Rectal smooth muscle tissue (tissue), 1 donor: ENCODE data around the gene MMP24.

ENCODE experiments used
- H3K27ac ChIP-seq: one replicate; pipeline ENCODE4 v1.7.0; 2013; ENCODE audit warnings: low read depth, low read length, inconsistent platforms
- H3K27me3 ChIP-seq: one replicate; pipeline ENCODE4 v1.7.0; 2013; ENCODE audit warnings: low read length; ENCODE audit not compliant: control insufficient read depth, insufficient read depth
- H3K36me3 ChIP-seq: one replicate; pipeline ENCODE4 v1.7.0; 2013; ENCODE audit warnings: low read length; ENCODE audit not compliant: control insufficient read depth, insufficient read depth
- H3K4me1 ChIP-seq: one replicate; pipeline ENCODE4 v1.7.0; 2013; ENCODE audit warnings: low read length; ENCODE audit not compliant: control insufficient read depth, insufficient read depth
- H3K4me3 ChIP-seq: one replicate; pipeline ENCODE4 v1.7.0; 2013; ENCODE audit warnings: low read length
- H3K9ac ChIP-seq: one replicate; pipeline ENCODE4 v1.7.0; 2013; ENCODE audit warnings: low read length

The MMP24 gene

DNA sequence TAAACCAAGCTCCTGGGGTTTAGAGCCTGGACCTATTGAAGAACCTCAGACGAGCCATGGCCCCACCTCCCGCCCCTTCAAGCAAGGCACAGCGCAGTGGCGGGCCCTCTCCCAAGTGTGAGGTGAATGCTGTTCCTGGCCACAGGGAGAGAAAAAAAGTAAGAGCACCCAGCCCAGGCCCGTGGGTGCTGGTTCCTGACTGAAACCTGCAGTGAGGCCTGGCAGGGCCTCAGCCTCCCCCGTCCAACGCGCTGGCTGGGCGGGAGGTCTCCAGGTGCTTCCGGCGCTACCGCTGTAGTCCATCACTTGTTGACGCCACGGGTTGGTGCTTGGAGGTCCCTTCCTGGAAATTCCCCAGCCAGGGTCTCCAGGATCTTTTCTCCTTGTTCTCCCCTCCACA is 71.2 kb downstream of the MMP24 start:
- Histone ChIP-seq H3K27ac (no peak overlapping the region), H3K4me3 (no peak overlapping the region), H3K9ac (no peak overlapping the region), H3K27me3 (peaks cover 2% of the 10 kb centered on the region), H3K36me3 (no peaks in the 10 kb centered on the region), H3K4me1 (no peaks in the 10 kb centered on the region)

GRCh38 chr20:35298264-35298663 is 71.8 kb downstream of the MMP24 start:
- H3K36me3 ChIP-seq = no peaks in the 10 kb centered on the region
- no peak overlapping the region for H3K4me3 ChIP-seq
- H3K4me1 ChIP-seq = peaks cover 2% of the 10 kb centered on the region
- H3K9ac ChIP-seq = no peak overlapping the region
- no peak overlapping the region for H3K27ac ChIP-seq
- peaks cover 2% of the 10 kb centered on the region for H3K27me3 ChIP-seq

DNA sequence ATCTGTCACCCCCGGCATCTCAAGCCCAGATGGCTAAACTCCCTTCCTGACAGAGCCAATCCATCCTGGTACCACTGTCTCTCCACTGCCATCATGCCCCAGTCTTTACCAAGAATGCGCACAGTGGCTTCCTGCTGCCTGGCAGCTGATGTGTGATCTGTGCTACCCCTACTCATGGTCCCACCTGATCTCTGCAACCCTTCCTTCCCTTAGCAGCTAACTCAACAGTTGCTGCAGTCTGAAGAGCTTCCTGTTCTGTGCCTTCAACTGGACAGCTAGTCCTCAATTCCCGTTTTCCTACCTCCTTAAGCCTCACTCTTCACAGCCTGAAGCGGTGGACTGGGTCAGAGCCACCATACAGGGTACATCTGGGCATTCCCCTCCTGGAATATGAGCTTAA is 73.3 kb downstream of the MMP24 start:
- peaks cover 2% of the 10 kb centered on the region for H3K4me1 ChIP-seq
- H3K4me3 ChIP-seq = no peak overlapping the region
- no peak overlapping the region for H3K27ac ChIP-seq
- no peaks in the 10 kb centered on the region for H3K27me3 ChIP-seq
- H3K36me3 ChIP-seq = no peaks in the 10 kb centered on the region
- H3K9ac ChIP-seq = no peak overlapping the region

DNA sequence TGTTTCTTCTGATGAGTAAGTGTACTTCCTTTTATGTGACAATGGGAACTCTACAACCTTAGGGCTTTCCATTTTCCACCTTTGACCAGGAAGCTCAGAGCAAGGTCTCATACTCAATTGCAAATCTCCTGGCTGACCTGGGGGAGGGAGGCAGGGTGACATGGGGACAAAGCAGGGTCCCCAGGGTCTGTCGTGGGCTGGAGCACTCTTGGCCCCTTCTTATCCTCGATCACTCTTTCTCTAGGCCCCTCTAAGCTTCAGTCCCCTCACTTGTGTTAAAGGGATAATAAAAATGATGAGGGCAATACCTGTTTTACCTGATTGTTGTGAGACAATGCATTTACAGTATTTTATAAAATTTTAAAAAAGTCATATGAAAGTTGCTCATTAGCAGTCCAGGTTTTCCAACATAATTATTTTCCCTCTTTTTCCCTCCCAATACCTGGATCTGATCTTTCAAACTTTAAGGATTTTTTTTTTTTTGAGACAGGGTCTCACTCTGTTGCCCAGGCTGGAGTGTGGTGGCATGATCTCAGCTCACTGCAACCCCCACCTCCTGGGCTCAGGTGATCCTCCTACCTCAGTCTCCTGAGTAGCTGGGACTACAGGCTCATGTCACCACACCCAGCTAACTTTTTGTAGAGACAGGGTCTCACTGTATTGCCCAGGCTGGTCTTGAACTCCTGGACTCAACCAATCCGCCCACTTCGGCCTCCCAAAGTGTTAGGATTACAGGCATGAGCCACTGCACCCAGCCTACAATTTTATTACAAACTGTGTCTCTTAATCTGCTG is 74.2 kb downstream of the MMP24 start:
- Histone ChIP-seq H3K4me1 (peaks cover 2% of the 10 kb centered on the region), H3K27ac (no peak overlapping the region), H3K27me3 (no peaks in the 10 kb centered on the region), H3K9ac (no peak overlapping the region), H3K36me3 (no peaks in the 10 kb centered on the region), H3K4me3 (no peak overlapping the region)

- no peak overlapping the region for H3K4me3 ChIP-seq
- peaks cover 3% of the 10 kb centered on the region for H3K4me1 ChIP-seq
- H3K27ac ChIP-seq = no peak overlapping the region
- no peaks in the 10 kb centered on the region for H3K27me3 ChIP-seq
- H3K36me3 ChIP-seq = no peaks in the 10 kb centered on the region
- H3K9ac ChIP-seq = no peak overlapping the region
These were observed 74.9 kb downstream of the MMP24 start for GRCh38 chr20:35301426-35301825.

DNA sequence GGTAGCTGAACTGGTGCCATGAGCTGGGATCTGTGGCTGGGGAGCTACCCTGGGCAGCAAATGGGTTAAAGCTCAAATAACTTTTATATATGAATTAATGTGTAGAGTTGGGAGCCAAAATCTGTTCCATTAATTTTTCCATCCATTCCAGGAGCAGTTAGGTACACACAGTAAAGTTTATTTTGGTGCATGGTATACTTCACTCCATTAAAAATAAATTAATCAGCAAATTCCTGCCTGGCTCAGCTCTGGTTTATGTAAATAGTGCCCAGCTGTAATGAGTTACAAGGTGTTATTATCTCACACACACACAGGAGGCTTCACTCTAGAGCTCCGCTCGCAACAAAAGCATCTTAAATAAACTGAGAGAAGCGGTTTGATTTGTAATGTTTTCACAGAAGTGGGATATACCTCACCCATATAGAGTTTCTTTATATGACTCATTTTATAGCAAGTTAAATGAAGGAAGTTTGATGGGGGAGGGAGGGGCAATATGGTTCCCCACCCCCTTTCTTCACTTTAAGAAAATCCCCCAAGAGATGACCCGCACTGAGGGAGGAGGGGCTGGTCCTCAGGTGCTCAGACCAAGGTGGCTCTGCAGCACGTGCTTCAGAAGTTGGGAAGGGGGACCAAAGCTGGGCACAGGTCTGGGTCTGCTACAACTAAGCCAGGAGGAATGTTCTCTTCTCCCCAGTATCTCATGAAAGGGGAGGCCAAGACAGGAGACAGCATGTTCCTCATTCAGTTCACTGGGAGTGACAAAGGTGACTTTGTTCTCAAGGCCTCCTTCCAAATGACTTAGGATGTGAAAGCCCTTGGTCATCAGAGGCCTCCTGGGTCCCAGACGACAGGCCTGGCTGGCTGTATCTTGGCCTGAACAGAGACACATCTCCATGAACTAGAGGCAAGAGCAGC is 76.2 kb downstream of the MMP24 start:
- H3K4me1 ChIP-seq = peaks cover 15% of the 10 kb centered on the region
- H3K4me3 ChIP-seq = no peak overlapping the region
- no peaks in the 10 kb centered on the region for H3K27me3 ChIP-seq
- no peak overlapping the region for H3K9ac ChIP-seq
- no peak overlapping the region for H3K27ac ChIP-seq
- no peaks in the 10 kb centered on the region for H3K36me3 ChIP-seq

- H3K4me1 ChIP-seq = peaks cover 21% of the 10 kb centered on the region
- H3K36me3 ChIP-seq = no peaks in the 10 kb centered on the region
- H3K9ac ChIP-seq = no peak overlapping the region
- no peak overlapping the region for H3K4me3 ChIP-seq
- H3K27ac ChIP-seq = no peak overlapping the region
- H3K27me3 ChIP-seq = no peaks in the 10 kb centered on the region
These were observed 76.9 kb downstream of the MMP24 start for GRCh38 chr20:35303382-35303734.

DNA sequence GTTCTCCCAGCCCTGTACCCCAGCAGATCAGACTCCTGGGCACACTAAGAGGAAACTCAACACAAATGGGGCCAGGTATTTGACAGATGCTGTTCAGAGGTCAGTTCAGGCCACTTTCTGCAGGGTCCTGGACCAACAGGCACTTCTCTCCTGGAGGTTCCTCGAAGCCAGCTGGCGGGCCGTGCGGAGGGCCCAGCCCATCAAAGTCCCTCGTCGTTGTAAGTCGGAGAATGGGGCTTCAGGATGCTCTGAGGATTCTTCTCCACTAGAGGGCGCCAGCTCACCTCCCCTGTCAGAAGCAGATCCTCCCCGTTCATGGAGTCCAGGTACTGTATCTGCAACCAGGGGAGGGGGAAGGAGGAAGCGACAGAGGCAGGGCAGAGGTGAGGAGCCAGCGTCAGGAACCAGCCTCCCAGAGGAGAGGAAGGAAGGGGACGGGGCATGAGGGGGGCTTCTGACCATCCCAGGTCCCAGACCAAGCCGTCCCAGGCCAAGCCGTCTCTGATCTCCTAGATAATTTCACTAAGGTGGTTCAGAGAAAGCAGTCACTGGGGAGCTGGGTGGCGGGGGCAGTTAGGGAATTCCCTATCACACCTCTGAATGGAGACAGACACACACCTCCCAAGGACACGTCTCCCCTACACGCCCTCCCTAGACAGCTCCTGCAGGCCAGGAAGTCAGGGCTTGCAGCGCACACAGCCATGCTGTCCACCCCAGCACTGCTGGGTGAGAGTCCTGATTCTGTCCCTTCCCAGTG is 77.4 kb downstream of the MMP24 start:
- Histone ChIP-seq H3K36me3 (no peaks in the 10 kb centered on the region), H3K4me1 (peaks cover 23% of the 10 kb centered on the region), H3K27me3 (no peaks in the 10 kb centered on the region), H3K9ac (no peak overlapping the region), H3K4me3 (no peak overlapping the region), H3K27ac (no peak overlapping the region)

DNA sequence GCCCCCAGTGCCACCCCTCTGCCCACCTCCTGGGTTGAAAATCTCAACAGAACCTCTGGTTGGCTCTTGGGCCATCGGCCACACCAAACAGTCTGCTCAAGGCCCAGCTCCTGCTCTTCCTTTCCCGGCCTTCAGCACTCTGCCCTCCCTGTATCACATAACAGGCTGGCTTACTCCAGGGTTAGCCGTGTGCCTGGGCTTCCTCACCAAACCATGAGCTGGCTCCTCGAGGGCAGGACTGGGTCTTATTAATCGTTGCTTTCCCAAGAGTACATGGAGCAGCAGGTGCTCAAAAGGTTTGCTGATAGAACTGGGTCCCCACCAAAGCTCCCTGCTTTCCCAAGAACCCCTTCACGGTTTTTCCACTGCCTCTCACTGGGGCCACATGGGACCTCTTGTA is 78.5 kb downstream of the MMP24 start:
- no peaks in the 10 kb centered on the region for H3K27me3 ChIP-seq
- H3K27ac ChIP-seq = no peak overlapping the region
- H3K36me3 ChIP-seq = no peaks in the 10 kb centered on the region
- no peak overlapping the region for H3K9ac ChIP-seq
- peaks cover 23% of the 10 kb centered on the region for H3K4me1 ChIP-seq
- no peak overlapping the region for H3K4me3 ChIP-seq

- no peak overlapping the region for H3K9ac ChIP-seq
- H3K27ac ChIP-seq = peak overlapping the region; percentile 16
- H3K4me1 ChIP-seq = peaks cover 23% of the 10 kb centered on the region
- no peak overlapping the region for H3K4me3 ChIP-seq
- H3K27me3 ChIP-seq = no peaks in the 10 kb centered on the region
- no peaks in the 10 kb centered on the region for H3K36me3 ChIP-seq
These were observed 79.4 kb downstream of the MMP24 start for GRCh38 chr20:35305682-35306556.

- H3K4me1 ChIP-seq = peaks cover 23% of the 10 kb centered on the region
- H3K27me3 ChIP-seq = no peaks in the 10 kb centered on the region
- H3K27ac ChIP-seq = peak overlapping the region; percentile 84
- H3K4me3 ChIP-seq = no peak overlapping the region
- no peaks in the 10 kb centered on the region for H3K36me3 ChIP-seq
- no peak overlapping the region for H3K9ac ChIP-seq
These were observed 80.5 kb downstream of the MMP24 start for GRCh38 chr20:35306931-35307517.
